Head of caudate nucleus (tissue), 42 donors: ENCODE results near the gene LRP3.
A peak's percentile ranks its signal among the peaks of the same experiment; 100 is the strongest.
"Not testable (repeated sequence)": the region's sequence is repeated elsewhere in the genome, so short reads cannot be mapped to it uniquely, and the experiment has no call there.

Experiments
- DNase-seq, 42 donors: peaks; one replicate each; pipeline versions ENCODE4 v3.0.0 to v3.0.0-alpha.2; 2020 to 2021; ENCODE audit warnings: mixed read lengths in 7 of 42
- intact Hi-C: fragments of 100-400 bp; cut with DNase I; formaldehyde crosslinking; loops from one replicate; pipeline ENCODE4 v1.15.0; 2022

The LRP3 gene

DNA sequence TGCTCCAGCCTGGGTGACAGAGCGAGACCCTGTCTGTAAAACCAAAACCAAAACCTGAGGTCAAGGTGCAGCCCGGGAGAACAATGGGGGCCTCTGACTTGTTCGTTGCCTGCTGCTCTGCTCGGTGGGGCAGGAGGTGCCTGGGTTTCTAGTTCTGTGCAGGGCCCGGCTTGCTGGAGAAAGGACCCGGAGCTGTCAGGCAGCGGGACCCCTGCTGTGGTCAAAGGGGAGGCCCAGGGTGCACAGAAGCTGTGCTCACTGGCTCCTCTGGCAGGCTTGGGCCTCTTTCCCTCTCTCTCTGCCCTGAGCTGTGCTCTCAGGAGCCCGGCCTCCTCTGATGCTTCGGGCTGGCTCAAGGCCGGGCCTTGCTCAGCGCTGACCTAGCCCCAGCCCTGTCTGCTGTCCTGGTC, 3.5 kb downstream of the LRP3 start:
- DNase-seq: no peak
- intact Hi-C loops: no loop called here

DNA sequence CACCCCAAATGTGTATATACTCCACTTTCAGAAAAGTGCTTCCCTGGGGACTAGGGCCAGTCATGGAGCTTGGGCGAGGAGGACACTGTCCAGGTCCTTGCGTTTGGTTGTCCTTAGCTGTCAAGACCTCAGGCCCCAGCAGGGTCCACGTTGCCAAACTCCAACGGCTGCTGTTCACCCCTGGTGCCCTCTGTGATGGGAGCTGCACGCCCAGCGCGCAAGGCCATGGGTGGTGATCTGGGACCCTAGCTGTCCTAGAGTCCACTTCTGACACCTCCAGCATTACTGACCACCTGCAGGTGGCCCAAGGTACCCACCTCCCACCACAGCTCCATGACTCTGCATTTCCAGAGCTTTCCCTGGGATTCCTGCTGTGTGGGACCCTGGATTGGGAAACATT, 4.0 kb downstream of the LRP3 start:
- intact Hi-C loops: no loop called here
- DNase-seq: no peak

DNA sequence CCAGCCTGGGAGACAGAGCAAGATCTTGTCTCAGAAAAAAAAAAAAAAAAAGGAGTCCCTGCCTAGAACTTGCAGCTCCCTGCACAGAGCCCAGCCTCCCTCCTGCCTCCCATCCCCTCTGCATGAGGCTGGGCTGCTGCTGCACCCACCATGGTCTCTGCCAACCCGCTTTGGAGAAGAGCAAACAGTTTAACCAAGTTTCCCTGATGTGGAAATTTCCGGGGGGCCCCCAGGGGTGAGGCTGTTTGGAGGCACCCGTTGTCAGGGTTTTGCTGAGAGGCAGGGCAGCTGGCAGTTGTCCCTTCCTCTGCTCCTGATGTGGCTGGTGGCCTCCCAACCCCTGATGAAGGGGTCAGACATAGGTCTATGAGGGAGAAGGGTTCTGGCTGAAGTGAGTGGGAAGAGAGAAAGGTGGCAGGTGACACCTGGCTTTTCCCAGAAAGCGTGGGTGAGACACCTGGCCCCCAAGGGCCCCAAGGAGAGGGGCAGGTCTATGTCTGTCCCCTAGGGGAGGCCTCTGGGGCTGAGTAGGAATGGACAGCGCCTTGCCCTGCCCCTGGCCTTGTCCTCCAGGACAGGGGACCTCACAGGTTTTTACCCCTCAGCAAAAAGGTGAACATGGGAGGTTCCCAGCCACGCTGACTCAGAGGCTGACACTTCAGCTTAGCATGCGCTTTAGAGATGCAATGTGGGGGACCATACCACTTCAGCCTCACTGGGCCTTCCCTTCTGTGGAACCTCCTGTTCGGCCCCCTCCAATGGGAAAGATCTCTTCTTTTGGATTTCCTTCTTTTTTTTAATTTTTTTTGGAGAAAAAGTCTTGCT, 5.5 kb downstream of the LRP3 start:
- DNase-seq: no peak
- intact Hi-C loops: no loop called here

DNA sequence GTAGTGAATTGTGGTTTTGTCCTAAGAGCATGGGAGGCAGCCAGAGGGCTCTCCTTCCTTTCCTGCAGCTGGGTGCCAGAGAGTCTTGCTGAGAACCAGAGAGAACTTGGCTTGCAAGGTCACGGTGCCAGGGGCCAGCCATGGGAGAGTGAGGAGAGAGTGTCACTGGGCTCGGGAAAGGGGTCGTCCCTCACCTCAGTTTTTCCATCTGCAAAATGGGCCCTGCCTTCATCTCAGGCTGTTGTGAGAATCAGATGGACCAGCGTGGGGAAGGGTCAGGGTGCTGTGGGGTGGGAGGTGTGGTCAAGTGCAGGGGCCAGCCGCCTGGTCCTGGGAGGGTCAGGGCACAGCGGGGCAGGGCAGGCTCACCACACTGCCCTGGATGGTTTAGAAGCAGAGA, 7.3 kb downstream of the LRP3 start:
- intact Hi-C loops: no loop called here

DNA sequence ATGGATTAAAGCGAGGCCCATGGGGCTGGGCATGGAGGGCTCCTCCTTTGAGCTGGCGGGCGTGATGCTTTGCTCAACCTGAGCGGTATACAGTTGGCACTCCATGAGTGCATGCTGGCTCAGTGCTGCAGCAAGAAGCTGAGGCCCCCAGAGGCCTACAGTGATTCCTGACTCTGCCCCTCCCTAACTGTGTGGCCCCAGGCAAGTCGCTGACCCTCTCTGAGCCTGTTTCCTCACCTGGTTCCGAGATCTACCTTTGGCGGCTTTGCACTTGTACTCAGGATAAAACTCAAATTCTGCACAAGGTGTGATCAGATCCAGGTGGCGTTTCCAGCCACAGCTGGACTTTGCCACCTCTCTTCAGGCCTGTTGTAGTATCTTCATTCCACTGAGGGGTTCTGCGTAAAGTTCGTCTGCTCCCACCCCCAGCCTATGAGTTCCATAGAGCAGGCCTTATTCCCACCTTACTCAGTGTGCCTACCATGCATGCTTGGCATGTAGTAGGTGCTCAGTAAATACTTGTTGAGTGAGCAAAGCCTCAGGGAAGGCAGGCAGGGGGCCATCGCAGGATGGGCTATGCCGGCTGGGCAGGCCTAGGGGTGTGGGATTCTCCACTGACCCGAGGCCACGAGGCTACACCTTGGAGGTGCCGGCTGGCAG, 7.9 kb downstream of the LRP3 start:
- no peak for DNase-seq
- intact Hi-C loops: no loop called here

More for the DNA sequence above, 7.3 kb downstream of the LRP3 start:
- no peak for DNase-seq

DNA sequence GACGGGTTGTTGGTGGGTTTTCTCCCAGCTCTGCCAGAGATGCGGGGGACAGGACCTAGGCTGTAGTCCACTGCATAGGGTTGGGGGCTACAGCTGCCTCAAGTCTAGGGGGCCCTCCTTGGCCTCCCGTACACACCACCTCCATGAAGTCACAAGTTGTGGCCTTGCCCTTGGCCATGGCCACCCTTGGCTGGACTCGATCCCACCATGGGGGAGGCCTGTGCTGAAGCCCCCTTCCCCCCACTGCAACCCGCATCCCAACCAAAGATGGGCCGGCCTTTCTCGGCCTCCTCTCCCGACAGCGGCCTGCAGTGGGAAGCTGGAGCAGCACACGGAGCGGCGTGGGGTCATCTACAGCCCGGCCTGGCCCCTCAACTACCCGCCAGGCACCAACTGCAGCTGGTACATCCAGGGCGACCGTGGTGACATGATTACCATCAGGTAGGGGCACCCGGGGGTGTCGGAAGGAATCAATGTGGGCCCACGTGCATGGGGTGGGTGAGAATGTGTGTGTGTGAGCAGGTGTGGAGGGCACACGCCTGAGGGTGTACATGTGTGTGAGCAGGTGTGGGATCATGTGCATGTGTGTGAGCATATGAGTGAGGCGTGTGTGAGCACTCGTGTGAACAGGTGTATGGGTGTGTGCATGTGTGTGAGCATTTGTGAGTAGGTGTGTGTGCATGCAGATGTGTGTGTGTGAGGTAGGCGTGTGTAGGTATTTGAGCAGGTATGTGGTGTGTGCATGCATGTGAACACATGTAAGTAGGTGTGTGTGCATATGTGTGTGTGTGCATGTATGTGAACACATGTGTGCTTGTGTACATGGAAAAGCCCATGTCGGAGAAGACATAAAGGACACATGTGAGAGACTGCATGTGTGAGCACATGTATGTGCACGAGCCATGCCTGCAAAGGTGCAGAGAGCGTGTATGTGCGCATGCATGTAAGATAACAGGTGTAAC, 8.7 kb downstream of the LRP3 start:
- intact Hi-C loops: no loop called here
- no peak for DNase-seq

DNA sequence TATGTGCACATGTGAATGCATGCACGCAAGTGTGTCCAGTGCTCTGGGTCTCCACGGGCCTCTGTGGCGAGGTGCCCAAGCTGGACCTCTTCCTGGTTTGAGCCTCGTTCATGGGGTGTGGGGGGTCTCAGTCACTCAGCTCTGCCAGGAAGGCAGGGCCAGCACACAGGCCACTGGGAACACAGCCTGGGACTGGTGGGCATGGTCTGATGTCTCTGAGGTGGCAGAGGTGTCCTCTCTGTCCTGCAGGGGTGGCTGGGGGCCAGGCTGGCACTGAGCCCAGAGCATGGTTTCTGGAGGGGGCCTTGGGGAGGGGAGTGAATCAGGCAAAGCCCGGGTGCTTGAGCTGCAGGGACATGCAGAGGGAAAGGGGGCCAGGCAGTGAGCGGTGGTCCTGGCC, 9.4 kb downstream of the LRP3 start:
- no peak for DNase-seq
- intact Hi-C loops: no loop called here

DNA sequence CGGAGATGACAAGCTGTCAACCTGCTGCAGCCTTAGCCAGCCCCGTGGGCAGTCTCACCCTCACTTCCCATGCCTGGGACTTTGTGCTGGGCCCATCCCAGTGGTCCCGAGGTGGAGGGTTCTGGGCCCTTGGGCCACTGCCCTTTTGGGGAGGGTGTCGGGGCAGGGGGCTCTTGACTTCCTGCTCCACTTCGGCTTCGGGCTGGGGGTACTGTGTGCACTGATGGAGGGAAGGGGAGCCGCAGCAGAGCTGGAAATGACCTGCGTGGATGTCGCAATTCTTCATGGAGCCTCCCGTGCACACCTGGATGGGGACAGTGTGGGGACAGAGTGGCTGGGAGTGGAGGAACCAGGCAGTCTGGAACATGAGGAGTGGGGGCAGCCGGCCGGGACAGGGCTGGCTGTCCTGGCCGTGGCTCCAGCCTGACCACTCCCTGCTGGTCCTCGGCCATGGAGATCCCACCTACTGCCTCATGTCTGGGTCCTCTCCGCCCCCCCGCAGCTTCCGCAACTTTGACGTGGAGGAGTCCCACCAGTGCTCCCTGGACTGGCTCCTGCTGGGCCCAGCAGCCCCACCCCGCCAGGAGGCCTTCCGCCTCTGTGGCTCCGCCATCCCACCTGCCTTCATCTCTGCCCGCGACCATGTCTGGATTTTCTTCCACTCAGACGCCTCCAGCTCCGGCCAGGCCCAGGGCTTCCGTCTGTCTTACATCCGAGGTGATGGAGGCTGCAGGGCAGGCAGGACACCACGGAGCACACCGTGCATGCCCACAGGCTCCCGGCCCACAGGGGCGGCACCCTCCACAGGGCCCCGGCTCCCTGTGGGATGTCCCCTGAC, 10.2 kb downstream of the LRP3 start:
- DNase-seq: no peak
- intact Hi-C loops: no loop called here

DNA sequence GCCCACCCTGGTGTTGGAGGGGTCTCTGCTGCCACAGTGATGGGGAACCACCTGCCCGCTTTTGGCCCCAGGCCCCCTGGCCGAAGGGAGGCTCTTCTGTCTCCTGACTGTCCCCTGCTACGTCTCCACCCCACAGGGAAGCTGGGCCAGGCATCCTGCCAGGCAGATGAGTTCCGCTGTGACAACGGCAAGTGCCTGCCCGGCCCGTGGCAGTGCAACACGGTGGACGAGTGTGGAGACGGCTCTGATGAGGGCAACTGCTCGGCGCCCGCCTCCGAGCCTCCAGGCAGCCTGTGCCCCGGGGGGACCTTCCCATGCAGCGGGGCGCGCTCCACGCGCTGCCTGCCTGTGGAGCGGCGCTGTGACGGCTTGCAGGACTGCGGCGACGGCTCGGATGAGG, 11.0 kb downstream of the LRP3 start:
- DNase-seq: no peak
- intact Hi-C loops: no loop called here

DNA sequence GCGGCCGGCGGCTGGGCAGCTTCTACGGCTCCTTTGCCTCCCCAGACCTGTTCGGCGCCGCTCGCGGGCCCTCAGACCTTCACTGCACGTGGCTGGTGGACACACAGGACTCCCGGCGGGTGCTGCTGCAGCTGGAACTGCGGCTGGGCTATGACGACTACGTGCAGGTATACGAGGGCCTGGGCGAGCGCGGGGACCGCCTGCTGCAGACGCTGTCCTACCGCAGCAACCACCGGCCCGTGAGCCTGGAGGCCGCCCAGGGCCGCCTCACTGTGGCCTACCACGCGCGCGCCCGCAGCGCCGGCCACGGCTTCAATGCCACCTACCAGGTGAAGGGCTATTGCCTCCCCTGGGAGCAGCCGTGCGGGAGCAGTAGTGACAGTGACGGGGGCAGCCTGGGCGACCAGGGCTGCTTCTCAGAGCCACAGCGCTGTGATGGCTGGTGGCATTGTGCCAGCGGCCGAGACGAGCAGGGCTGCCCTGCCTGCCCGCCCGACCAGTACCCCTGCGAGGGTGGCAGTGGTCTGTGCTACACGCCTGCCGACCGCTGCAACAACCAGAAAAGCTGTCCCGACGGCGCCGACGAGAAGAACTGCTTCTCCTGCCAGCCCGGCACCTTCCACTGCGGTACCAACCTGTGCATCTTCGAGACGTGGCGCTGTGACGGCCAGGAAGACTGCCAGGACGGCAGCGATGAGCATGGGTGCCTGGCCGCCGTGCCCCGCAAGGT, 11.6 kb downstream of the LRP3 start:
- intact Hi-C loops: no loop called here
- DNase-seq: no peak

DNA sequence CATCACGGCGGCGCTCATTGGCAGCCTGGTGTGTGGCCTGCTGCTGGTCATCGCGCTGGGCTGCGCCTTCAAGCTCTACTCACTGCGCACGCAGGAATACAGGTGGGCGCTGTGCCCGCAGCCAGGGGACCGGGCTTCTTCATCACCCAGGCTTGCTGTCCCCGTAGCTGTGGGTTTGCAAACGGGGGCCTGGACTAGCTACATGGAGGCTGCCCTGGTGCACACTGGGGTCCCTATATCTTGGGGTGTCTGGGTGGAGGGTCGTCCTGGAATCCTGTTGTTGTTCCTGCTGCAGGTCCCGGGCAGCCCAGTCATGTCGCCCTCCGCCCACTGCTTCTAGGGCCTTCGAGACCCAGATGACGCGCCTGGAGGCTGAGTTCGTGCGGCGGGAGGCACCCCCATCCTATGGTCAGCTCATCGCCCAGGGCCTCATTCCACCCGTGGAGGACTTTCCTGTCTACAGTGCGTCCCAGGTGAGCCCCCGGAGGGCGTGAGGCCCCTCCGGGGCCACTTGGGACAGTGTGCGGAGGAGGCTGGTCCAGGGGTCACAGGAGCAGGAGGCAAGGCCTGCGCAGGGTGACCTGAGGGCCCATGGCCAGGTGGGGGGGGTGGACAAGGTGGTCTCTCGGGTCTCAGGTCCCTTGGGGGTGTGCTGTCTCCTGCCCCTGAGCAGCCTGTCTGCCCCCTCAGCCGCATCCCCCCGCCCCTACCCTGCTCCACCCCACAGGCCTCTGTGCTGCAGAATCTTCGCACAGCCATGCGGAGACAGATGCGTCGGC, 12.3 kb downstream of the LRP3 start:
- intact Hi-C loops: no loop called here
- no peak for DNase-seq

DNA sequence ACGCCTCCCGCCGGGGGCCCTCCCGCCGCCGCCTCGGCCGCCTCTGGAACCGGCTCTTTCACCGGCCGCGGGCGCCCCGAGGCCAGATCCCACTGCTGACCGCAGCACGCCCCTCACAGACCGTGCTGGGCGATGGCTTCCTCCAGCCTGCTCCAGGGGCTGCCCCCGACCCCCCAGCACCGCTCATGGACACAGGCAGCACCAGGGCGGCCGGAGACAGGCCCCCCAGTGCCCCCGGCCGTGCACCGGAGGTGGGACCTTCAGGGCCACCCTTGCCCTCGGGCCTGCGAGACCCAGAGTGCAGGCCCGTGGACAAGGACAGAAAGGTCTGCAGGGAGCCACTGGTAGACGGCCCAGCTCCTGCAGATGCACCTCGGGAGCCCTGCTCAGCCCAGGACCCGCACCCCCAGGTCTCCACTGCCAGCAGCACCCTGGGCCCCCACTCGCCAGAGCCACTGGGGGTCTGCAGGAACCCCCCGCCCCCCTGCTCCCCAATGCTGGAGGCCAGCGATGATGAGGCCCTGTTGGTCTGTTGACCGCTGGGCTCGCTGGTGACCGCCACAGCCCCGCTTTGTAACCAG, 13.0 kb downstream of the LRP3 start:
- intact Hi-C loops: no loop called here
- no peak for DNase-seq

DNA sequence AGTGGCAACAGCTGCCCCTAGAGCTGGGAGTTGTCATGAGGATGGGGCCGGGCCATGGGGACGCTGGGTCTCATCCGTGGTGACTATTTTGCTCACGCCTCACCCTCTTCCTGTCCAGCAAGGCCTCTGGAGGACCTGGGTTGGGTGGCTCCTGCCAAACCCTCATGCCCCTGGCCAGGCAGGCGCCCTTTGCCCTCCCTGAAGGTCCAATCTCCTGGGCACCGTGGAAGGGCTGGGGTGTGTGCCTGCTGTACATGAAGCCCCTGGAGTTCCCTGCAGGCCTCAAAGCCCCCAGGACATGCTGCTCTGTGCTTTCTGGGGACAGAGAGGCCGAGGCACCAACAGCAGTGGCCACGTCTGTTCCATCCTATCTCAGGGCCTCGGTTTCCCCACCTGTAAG, 13.8 kb downstream of the LRP3 start:
- intact Hi-C loops: no loop called here
- no peak for DNase-seq

DNA sequence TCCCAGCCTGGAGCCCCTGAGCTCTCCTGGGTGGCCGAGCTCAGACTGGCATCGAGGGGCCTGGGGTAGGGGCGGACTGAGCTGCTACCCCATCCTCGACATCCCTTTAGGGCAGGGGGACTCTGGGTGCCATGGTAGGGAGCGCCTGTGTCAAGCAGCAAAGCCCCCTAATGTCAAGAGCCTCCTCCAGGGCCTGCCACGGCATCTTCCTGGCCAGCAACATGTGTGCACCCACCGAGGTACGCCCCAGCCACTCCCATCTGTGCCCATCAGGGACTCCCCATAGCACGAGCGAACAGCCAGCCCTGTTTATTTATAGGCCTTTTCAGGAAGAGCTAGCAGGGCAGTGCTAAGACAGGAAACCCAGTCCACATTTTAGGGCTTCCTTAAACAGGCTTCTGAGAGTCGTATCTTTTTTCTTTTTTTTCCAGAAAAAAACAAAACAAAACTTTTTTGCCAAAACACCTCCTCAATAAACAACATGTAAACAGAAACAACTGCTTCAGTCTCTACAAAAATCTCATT, 14.3 kb downstream of the LRP3 start:
- intact Hi-C loops: no loop called here
- DNase-seq: no peak

DNA sequence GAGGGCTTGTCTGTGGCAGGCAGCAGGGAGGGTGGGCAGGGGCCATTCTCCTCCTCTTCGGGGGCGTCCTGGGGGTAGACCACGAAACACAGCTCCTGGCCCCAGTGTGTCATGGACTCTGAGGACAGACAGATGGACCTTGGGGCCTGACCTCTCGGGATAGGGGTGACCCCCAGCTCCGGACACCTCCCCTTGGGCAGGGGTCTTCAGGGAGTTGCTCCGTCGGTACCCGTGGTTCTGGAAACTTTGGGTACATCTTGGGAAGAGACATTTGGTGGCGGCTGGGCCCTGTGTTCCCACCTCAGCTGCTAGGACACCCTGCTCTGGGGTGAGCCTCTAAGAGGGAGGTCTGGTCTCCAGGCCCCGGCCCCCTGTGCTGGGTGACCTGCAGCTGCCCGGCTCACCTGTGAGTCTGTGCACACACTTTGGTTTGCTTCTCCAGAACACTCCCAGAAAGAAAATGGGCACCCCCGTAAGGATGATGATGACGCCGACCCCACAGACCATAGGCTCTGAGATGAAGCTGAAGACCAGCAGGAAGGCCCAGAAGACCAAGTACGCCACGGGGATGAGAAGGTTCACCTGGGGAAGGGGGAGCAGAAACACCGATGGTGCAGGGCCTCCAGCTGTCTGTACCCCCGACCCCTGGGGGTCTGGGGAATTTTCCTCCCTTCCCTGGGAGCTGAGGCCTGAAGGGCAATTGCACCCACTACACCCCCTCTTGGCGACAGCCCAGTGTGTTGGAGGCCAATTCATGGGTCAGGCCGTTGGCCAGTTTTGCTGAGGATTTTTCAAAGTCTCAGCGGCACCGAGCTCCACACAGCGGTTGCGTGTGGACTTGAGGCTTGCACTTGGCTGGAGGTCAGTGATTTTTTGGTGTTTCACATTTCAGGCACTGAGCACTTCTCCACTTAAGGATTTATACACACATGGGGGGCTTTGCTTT, 15.0 kb downstream of the LRP3 start:
- intact Hi-C loops: no loop called here
- DNase-seq: peak in 8 of 42 donors; percentile 28 to 67 (median 45)

DNA sequence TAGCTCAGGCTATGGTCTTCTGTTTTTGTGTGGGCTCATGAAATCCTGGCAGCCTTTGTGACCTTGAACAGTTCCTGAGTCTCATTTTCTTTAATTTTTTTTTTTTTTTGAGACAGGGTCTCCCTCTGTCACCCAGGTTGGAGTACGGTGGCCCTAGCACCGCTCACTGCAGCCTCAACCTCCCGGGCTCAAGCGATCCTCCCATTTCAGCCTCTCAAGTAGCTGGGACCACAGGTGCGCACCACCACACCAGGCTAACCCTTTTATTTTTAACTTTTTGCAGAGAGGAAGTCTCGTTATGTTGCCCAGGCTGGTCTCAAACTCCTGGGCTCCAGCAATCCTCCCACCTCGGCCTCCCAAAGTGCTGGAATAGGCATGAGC, 15.7 kb downstream of the LRP3 start:
- intact Hi-C loops, DNase-seq: not testable (repeated sequence)
